ENCODE data around the gene SERPINC1.

DNA sequence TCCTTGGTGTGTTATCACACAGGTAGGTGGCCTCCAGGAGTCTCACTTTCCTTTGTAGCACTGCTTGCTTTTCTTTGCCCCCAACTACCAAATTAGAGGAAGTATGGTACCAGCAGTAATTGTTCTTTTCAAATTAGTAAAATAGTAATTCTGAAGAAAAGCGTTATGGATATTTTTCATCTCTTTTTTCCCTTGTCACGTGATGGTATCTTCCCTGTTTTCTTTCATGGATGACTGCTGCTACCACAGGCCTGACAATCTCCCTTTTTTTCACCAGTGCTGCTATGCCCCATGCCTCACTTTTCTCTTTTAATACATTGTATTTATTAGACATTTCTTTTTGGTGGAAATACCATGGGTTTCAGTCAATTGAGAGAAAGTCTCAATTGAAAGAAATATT is 45.6 kb downstream of the SERPINC1 start:
- no peak for TF ChIP-seq TEAD4 (IDR thresholded peaks at IDR 0.05; ENCODE audit: low read depth, low read length)
- no peak for TF ChIP-seq EP300 (IDR thresholded peaks at IDR 0.05; ENCODE audit: borderline replicate concordance in 1 of 2, low read depth in 2 of 2, low read length in 2 of 2)
- TF ChIP-seq POLR2A (IDR thresholded peaks at IDR 0.05; ENCODE audit: control extremely low read depth in 1 of 2, low read depth in 2 of 2, low read length in 2 of 2) = no peak
- TF ChIP-seq, protein P1, sequence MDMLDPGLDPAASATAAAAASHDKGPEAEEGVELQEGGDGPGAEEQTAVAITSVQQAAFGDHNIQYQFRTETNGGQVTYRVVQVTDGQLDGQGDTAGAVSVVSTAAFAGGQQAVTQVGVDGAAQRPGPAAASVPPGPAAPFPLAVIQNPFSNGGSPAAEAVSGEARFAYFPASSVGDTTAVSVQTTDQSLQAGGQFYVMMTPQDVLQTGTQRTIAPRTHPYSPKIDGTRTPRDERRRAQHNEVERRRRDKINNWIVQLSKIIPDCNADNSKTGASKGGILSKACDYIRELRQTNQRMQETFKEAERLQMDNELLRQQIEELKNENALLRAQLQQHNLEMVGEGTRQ (IDR thresholded peaks at IDR 0.05; ENCODE audit: low read length) = no peak
- no peak for TF ChIP-seq CREB1 (IDR thresholded peaks at IDR 0.05)
- TF ChIP-seq ATF3 (IDR thresholded peaks at IDR 0.05; ENCODE audit: insufficient read depth, low read depth, low read length) = no peak
- TF ChIP-seq YY1 (IDR thresholded peaks at IDR 0.05; ENCODE audit: low read depth, low read length) = no peak
- TF ChIP-seq POLR2AphosphoS5 (IDR thresholded peaks at IDR 0.05; ENCODE audit: low read depth, low read length) = no peak

Measured in H1 (cell line).